Activated T-helper 2 cell treated with anti-CD3 and anti-CD28 coated beads, Interferon-gamma antibody, Interleukin-2, Interleukin-4, amounts not matched to agents 10 μg/mL and 5 μg/mL and 100 μg/mL, durations not matched to agents 14 hours and 24 hours and 36 hours (primary cell): Measurements from ENCODE around the gene SUSD2. TPM values are rescaled to one million over a fixed set of nuclear protein-coding genes. Genes with fewer than 3 reads are reported as not detected.

Source experiments
- DNase-seq: peaks from one replicate; pipeline ENCODE4 v3.0.0; 2021; ENCODE audit warnings: low spot score
- H3K27ac Mint-ChIP-seq: one replicate; pipeline ENCODE4 v1.8.0; 2021; ENCODE audit warnings: mixed read lengths
- H3K27me3 Mint-ChIP-seq: one replicate; pipeline ENCODE4 v1.8.0; 2021; ENCODE audit warnings: low read depth, mixed read lengths
- H3K36me3 Mint-ChIP-seq: one replicate; pipeline ENCODE4 v1.8.0; 2021; ENCODE audit warnings: low read depth, mixed read lengths
- H3K4me1 Mint-ChIP-seq: one replicate; pipeline ENCODE4 v1.8.0; 2021; ENCODE audit warnings: low read depth, mixed read lengths
- H3K4me3 Mint-ChIP-seq: one replicate; pipeline ENCODE4 v1.8.0; 2021; ENCODE audit warnings: low read depth, mild to moderate bottlenecking, moderate library complexity, mixed read lengths
- H3K9me3 Mint-ChIP-seq: one replicate; pipeline ENCODE4 v1.8.0; 2021; ENCODE audit warnings: mixed read lengths
- intact Hi-C: fragments of 100-400 bp; cut with micrococcal nuclease; formaldehyde crosslinking; loops from one replicate; pipeline ENCODE4 v1.15.1; 2023
- total RNA-seq: library from RNA; stranded (reverse); gene quantifications from 2 replicates; pipeline ENCODE4 v1.2.3, GENCODE V29; 2022

The SUSD2 gene
- total RNA-seq, 1 donor from 2014 or later, result 0.32 TPM

DNA sequence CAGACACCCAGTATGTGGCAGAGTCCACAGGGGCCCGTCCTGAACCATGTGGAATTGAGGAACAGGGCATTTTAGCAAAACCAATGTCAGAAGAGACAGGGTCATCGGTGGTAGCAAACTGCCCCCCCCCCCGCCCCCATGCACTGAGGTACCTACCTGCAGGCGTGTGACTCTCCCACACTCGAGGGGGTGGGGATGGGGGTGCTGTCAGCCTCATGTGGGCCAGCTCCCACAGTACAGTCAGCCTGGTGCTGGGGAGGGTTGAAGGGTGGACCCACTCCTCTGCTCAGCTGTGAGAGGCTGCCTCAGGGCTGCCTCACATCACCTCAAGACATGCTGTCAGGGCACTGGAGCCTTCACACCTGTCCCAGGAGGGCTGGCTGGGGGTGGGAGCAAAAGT is 10.7 kb upstream of the SUSD2 start:
- Mint-ChIP-seq H3K27me3 (no peaks in the 10 kb centered on the region), H3K9me3 (no peaks in the 10 kb centered on the region), H3K36me3 (peaks cover 34% of the 10 kb centered on the region), H3K4me1 (no peaks in the 10 kb centered on the region), H3K27ac (no peak overlapping the region), H3K4me3 (no peak overlapping the region)
- intact Hi-C loops, result loop anchor here (10.0 kb wide), 1 partner anchor 186 kb away; the partner anchor contains the start of gene GSTT2
- no peak for DNase-seq

DNA sequence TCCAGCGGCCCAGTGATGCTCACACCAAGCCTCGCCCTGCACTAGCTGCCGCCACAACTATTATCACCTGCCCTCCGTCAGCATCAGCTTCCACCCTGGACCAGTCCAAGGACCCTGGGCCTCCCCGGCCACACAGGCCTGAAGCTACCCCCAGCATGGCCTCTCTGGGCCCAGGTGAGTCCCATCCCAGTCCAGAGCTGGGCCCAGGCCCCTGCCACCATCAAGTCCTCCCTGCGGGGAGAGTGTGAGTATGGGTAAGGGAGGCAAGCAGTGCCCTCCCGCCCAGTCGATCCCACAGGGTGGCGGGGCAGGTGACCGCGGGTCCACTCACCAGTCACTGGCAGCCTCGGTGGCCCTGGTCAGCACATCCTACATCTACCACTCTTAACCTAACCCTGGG is 9.5 kb upstream of the SUSD2 start:
- no peaks in the 10 kb centered on the region for H3K4me1 Mint-ChIP-seq
- peaks cover 34% of the 10 kb centered on the region for H3K36me3 Mint-ChIP-seq
- no peaks in the 10 kb centered on the region for H3K9me3 Mint-ChIP-seq
- no peak overlapping the region for H3K4me3 Mint-ChIP-seq
- no peaks in the 10 kb centered on the region for H3K27me3 Mint-ChIP-seq
- intact Hi-C loops, result loop anchor here (10.0 kb wide), 1 partner anchor 187 kb away; the partner anchor contains the start of gene GSTT2
- no peak overlapping the region for H3K27ac Mint-ChIP-seq
- DNase-seq, result no peak

- Mint-ChIP-seq H3K4me1 (no peaks in the 10 kb centered on the region), H3K36me3 (peaks cover 25% of the 10 kb centered on the region), H3K9me3 (no peaks in the 10 kb centered on the region), H3K27ac (no peak overlapping the region), H3K4me3 (no peak overlapping the region), H3K27me3 (no peaks in the 10 kb centered on the region)
- intact Hi-C loops, result loop anchor here (10.0 kb wide), 1 partner anchor 190 kb away; the partner anchor contains the start of gene GSTT2
- DNase-seq, result peak; percentile 41
These were observed 6.0 kb upstream of the SUSD2 start for GRCh38 chr22:24175160-24175808.

- no peak overlapping the region for H3K27ac Mint-ChIP-seq
- no peaks in the 10 kb centered on the region for H3K27me3 Mint-ChIP-seq
- H3K9me3 Mint-ChIP-seq, result no peaks in the 10 kb centered on the region
- H3K4me1 Mint-ChIP-seq, result no peaks in the 10 kb centered on the region
- no peak for DNase-seq
- intact Hi-C loops, result loop anchor here (10.0 kb wide), 1 partner anchor 191 kb away; the partner anchor contains the start of gene GSTT2
- H3K4me3 Mint-ChIP-seq, result no peak overlapping the region
- H3K36me3 Mint-ChIP-seq, result peaks cover 25% of the 10 kb centered on the region
These were observed 5.2 kb upstream of the SUSD2 start for GRCh38 chr22:24176040-24176439.

GRCh38 chr22:24176630-24177029 is 4.7 kb upstream of the SUSD2 start:
- H3K4me1 Mint-ChIP-seq, result no peaks in the 10 kb centered on the region
- H3K27ac Mint-ChIP-seq, result no peak overlapping the region
- peaks cover 22% of the 10 kb centered on the region for H3K36me3 Mint-ChIP-seq
- intact Hi-C loops, result loop anchor here (10.0 kb wide), 1 partner anchor 192 kb away; the partner anchor contains the start of gene GSTT2
- no peaks in the 10 kb centered on the region for H3K9me3 Mint-ChIP-seq
- no peak for DNase-seq
- no peaks in the 10 kb centered on the region for H3K27me3 Mint-ChIP-seq
- no peak overlapping the region for H3K4me3 Mint-ChIP-seq

DNA sequence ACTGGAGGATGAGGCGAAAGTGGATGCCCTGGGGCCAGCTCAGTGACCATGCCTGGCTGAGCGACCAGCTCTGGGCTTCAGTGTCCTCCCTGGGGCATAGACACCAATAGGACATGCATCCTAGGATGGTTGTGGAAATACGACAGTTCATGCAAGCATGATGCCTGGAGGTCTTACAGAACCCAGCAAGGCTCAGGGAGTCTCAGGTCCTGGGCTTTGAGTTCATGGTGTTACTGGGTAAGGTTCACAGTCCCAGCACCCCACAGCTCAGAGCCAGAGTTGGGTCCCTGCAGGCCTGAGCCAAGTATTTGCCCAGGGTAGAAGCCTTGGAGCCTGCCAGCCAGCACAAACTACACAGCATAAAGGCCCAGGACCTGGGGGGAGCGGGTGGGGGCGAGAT is 4.2 kb upstream of the SUSD2 start:
- DNase-seq, result no peak
- no peak overlapping the region for H3K4me3 Mint-ChIP-seq
- no peak overlapping the region for H3K27ac Mint-ChIP-seq
- H3K9me3 Mint-ChIP-seq, result no peaks in the 10 kb centered on the region
- peaks cover 18% of the 10 kb centered on the region for H3K36me3 Mint-ChIP-seq
- intact Hi-C loops, result loop anchor here (10.0 kb wide), 1 partner anchor 192 kb away; the partner anchor contains the start of gene GSTT2
- H3K27me3 Mint-ChIP-seq, result no peaks in the 10 kb centered on the region
- H3K4me1 Mint-ChIP-seq, result no peaks in the 10 kb centered on the region

GRCh38 chr22:24177456-24177855 is 3.8 kb upstream of the SUSD2 start:
- H3K4me1 Mint-ChIP-seq, result no peaks in the 10 kb centered on the region
- no peaks in the 10 kb centered on the region for H3K9me3 Mint-ChIP-seq
- H3K36me3 Mint-ChIP-seq, result peaks cover 15% of the 10 kb centered on the region
- DNase-seq, result no peak
- intact Hi-C loops, result loop anchor here (10.0 kb wide), 1 partner anchor 193 kb away; the partner anchor contains the start of gene GSTT2
- no peaks in the 10 kb centered on the region for H3K27me3 Mint-ChIP-seq
- H3K4me3 Mint-ChIP-seq, result no peak overlapping the region
- no peak overlapping the region for H3K27ac Mint-ChIP-seq

DNA sequence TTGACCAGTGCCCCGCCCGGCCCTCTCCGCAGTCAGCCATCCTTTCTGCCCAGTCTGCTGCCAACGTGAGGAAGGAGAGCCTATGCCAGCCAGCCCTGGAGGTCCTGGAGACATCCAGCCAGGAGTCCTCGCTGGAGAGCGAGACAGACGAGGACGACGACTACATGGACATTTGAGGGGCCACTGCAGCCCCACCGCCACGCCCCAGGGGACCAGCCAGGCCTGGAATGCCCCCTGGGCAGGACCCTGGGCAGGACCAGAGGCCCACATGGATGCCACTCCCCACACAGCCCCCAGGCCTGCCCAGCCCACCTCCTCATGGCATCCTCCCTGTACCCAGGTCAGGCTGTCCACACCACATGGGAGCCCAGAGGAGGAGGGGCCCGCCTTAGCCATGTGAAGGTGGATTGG is 3.3 kb upstream of the SUSD2 start:
- Mint-ChIP-seq H3K36me3 (peaks cover 12% of the 10 kb centered on the region), H3K4me1 (no peaks in the 10 kb centered on the region), H3K27ac (no peak overlapping the region), H3K4me3 (no peak overlapping the region), H3K9me3 (no peaks in the 10 kb centered on the region), H3K27me3 (no peaks in the 10 kb centered on the region)
- intact Hi-C loops, result loop anchor here (10.0 kb wide), 1 partner anchor 193 kb away; the partner anchor contains the start of gene GSTT2
- DNase-seq, result no peak

DNA sequence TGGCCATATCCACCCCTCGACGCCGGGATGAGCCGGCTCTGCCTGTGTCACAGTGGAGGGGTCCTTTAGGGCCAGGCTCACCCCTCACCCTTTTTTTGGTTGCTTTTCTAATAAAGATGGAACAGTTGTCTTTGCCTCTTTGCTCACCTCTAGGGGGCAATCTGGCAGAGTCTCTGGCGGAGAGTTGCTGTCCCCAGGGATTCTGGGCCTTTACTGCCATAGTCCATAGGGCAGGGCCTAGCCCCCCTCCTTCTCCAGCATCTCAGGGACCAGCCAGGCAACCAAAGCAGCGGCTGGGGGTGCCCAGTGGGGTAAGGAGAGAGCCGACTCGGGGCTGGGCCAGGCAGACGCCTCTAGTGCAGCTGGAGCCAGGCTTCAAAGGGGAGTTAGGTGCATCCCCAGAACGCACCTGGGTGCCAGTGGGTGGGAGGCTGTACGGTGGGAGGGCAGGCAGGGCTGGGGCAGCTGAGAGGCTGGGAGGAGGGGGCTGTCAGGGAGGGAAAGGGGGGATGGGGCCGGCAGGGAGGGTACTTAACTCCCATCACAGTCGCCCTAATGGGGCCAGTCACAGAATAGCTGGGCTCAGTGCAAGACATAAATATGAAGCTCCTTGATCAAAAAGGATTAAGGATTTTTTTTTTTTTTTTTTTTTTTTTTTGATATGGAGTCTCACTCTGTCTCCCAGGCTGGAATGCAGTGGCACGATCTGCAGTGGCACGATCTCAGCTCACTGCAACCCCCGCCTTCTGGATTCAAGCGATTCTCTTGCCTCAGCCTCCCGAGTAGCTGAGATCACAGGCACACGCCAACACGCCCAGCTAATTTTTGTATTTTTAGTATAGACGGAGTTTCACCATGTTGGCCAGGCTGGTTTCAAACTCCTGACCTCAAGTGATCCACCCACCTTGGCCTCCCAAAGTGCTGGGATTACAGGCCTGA is 2.5 kb upstream of the SUSD2 start:
- H3K27me3 Mint-ChIP-seq, result no peaks in the 10 kb centered on the region
- no peak overlapping the region for H3K27ac Mint-ChIP-seq
- no peak overlapping the region for H3K4me3 Mint-ChIP-seq
- peaks cover 10% of the 10 kb centered on the region for H3K36me3 Mint-ChIP-seq
- no peak for DNase-seq
- intact Hi-C loops, result loop anchor here (10.0 kb wide), 1 partner anchor 194 kb away; the partner anchor contains the start of gene GSTT2
- no peaks in the 10 kb centered on the region for H3K9me3 Mint-ChIP-seq
- no peaks in the 10 kb centered on the region for H3K4me1 Mint-ChIP-seq

- intact Hi-C loops, result loop anchor here (10.0 kb wide), 1 partner anchor 195 kb away; the partner anchor contains the start of gene GSTT2
These were observed 1.6 kb upstream of the SUSD2 start for GRCh38 chr22:24179478-24180210.

DNA sequence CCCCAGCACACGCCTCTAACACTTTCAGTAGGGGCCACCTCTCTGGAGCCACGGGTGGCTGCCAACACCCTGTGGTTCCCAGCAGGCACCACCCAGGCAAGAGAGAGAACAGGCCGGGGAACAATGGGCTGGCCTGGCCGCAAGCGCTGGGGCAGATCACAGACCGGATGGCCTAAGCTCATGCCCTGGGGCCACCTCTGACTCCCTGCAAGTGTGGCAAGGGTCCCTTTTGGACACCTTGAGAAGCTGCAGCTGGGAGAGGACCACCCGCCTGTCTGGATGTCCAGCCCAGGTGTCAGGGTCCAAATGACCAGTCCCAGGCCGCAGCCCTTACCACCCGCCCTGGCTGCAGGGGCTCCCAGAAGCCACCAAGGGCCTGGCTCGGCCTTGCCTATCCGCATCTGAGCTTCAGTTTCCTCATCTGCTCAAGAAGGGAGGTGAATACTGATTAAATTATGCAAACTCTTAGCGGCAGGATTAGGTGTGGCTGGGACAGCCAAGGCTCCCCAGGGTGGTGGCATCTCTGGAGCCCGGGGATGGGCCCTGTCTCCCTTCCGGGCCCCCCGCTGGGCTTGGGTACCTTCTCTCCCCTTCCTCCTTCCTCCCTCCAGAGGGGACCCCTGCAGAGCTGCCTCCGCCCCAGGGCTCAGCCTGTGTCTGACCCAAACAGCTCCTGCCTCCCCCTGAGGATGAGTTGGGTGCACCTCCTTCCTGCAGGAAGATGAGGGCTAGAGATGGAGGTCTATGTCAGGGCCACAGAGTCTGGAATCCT is 785 bp upstream of the SUSD2 start:
- H3K27me3 Mint-ChIP-seq, result no peaks in the 10 kb centered on the region
- H3K27ac Mint-ChIP-seq, result no peak overlapping the region
- intact Hi-C loops, result no loop called here
- peaks cover 1% of the 10 kb centered on the region for H3K36me3 Mint-ChIP-seq
- no peak overlapping the region for H3K4me3 Mint-ChIP-seq
- no peaks in the 10 kb centered on the region for H3K4me1 Mint-ChIP-seq
- H3K9me3 Mint-ChIP-seq, result no peaks in the 10 kb centered on the region
- no peak for DNase-seq

More at GRCh38 chr22:24179478-24180210, 1.6 kb upstream of the SUSD2 start:
- DNase-seq, result no peak
- Mint-ChIP-seq H3K36me3 (peaks cover 10% of the 10 kb centered on the region), H3K27me3 (no peaks in the 10 kb centered on the region), H3K27ac (no peak overlapping the region), H3K9me3 (no peaks in the 10 kb centered on the region), H3K4me1 (no peaks in the 10 kb centered on the region), H3K4me3 (no peak overlapping the region)
